Measurements from ENCODE around the gene PARD3. TPM values are rescaled to one million over a fixed set of nuclear protein-coding genes. Genes with fewer than 3 reads are reported as not detected.

PARD3 gene
- polyA plus RNA-seq, 3 donors, result 0.51 TPM; not detected in 2

DNA sequence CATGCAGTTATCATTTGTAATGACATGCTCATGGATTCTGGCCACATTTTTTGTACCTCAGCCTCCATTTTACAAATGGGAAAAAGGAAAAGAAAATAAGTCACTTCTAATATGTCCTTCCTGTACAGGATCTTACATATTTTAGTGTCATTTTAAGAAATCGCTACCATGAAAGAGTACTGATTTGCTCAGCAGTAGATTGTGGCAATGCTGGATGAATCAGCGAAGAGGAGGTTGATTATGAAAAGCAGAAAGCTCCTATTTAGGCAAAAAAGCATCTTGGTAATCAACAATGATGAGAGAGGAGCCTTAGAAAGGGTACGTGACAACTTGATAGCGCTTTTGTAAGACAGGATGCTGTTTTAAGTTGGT is 522.9 kb downstream of the PARD3 start:
- no peak overlapping the region for H3K4me2 ChIP-seq (replicated peaks; ENCODE audit: extremely low read depth, low read length, poor library complexity, severe bottlenecking)
- H4K20me1 ChIP-seq (ENCODE audit: insufficient read depth, low read length), result no peaks in the 10 kb centered on the region
- H3K9me3 ChIP-seq (replicated peaks in 1 of 2; ENCODE audit: control insufficient read depth in 1 of 2, insufficient read depth in 1 of 2, low read length in 2 of 2), result no peaks in the 10 kb centered on the region
- Mint-ChIP-seq H3K27me3 (ENCODE audit: low read depth in 3 of 3) (peaks cover 0 to 3% (median 2%) of the 10 kb centered on the region in 3 donors), H3K9me3 (peaks cover 0 to 6% (median 0%) of the 10 kb centered on the region in 7 donors), H3K36me3 (no peaks in the 10 kb centered on the region), H3K4me3 (no peak overlapping the region), H3K4me1 (no peaks in the 10 kb centered on the region), H3K27ac (peak overlapping the region in 1 of 7 donors; percentile 23)
- no peak overlapping the region for H3K9ac ChIP-seq (ENCODE audit: insufficient read depth, low read length, poor library complexity, severe bottlenecking)
- no peak overlapping the region for H3K27ac ChIP-seq (ENCODE audit: low read depth in 1 of 2, low read length in 2 of 2)
- DNase-seq, result no peak
- intact Hi-C loops (cut with micrococcal nuclease), result no loop called here
- H3K79me2 ChIP-seq (ENCODE audit: insufficient read depth, low read length), result no peaks in the 10 kb centered on the region
- H3K4me3 ChIP-seq (replicated peaks in 1 of 3; ENCODE audit: low read depth in 2 of 3, low read length in 3 of 3), result no peak overlapping the region
- 95% methylated on average over 2 of the region's 4 CpGs for WGBS (ENCODE audit: insufficient coverage)
- H3K4me1 ChIP-seq (ENCODE audit: control insufficient read depth in 1 of 2, insufficient read depth in 2 of 2, low read length in 2 of 2), result no peaks in the 10 kb centered on the region
- no peaks in the 10 kb centered on the region for H3K36me3 ChIP-seq (replicated peaks in 1 of 2; ENCODE audit: control insufficient read depth in 1 of 2, insufficient read depth in 2 of 2, low read length in 2 of 2)
- no peak overlapping the region for H2AFZ ChIP-seq (ENCODE audit: insufficient read depth, low read depth, low read length, poor library complexity, severe bottlenecking)
- TF ChIP-seq, protein P1, sequence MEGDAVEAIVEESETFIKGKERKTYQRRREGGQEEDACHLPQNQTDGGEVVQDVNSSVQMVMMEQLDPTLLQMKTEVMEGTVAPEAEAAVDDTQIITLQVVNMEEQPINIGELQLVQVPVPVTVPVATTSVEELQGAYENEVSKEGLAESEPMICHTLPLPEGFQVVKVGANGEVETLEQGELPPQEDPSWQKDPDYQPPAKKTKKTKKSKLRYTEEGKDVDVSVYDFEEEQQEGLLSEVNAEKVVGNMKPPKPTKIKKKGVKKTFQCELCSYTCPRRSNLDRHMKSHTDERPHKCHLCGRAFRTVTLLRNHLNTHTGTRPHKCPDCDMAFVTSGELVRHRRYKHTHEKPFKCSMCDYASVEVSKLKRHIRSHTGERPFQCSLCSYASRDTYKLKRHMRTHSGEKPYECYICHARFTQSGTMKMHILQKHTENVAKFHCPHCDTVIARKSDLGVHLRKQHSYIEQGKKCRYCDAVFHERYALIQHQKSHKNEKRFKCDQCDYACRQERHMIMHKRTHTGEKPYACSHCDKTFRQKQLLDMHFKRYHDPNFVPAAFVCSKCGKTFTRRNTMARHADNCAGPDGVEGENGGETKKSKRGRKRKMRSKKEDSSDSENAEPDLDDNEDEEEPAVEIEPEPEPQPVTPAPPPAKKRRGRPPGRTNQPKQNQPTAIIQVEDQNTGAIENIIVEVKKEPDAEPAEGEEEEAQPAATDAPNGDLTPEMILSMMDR (IDR thresholded peaks at IDR 0.05), result no peak
- no peaks in the 10 kb centered on the region for H3K27me3 ChIP-seq (ENCODE audit: control insufficient read depth in 2 of 2, insufficient read depth in 2 of 2, low read length in 2 of 2)

DNA sequence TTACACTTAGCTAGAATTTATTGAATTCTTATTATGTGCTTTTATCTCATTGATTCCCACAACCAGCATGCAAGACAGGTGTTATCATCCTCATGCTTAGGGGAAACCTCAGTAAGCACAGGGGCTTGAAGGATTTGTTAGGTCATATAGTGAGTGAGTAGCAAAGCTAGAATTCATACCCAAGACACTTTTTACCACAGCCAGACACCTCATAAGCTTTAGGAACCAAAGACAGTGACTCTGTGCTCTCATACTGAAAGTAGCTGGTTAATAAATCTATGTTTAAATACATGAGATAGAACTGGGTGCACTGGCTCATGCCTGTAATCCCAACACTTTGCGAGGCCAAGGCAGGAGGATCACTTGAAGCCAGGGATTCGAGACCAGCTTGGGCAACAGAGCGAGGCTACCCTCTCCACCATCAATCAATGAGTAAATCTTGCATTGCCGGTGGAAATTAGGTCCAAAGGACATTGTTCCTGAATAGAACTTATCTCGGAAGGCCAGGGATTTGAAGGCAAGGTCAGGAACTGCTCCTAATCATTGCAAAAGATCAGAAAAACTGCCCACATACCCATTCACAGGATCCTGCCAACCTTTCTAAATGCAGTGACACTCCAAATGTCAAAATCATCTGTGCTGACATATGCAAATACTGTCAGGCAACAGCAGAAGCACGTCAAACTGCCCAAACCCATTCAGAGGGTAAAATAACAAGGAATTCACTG is 523.5 kb downstream of the PARD3 start:
- WGBS (ENCODE audit: insufficient coverage), result 85% methylated on average over 4 of the region's 6 CpGs
- H2AFZ ChIP-seq (ENCODE audit: insufficient read depth, low read depth, low read length, poor library complexity, severe bottlenecking), result no peak overlapping the region
- no peak overlapping the region for H3K27ac ChIP-seq (ENCODE audit: low read depth in 1 of 2, low read length in 2 of 2)
- no peak overlapping the region for H3K4me2 ChIP-seq (replicated peaks; ENCODE audit: extremely low read depth, low read length, poor library complexity, severe bottlenecking)
- H3K4me1 ChIP-seq (ENCODE audit: control insufficient read depth in 1 of 2, insufficient read depth in 2 of 2, low read length in 2 of 2), result no peaks in the 10 kb centered on the region
- H3K4me3 ChIP-seq (replicated peaks in 1 of 3; ENCODE audit: low read depth in 2 of 3, low read length in 3 of 3), result no peak overlapping the region
- H4K20me1 ChIP-seq (ENCODE audit: insufficient read depth, low read length), result no peaks in the 10 kb centered on the region
- intact Hi-C loops (cut with micrococcal nuclease), result no loop called here
- H3K36me3 ChIP-seq (replicated peaks in 1 of 2; ENCODE audit: control insufficient read depth in 1 of 2, insufficient read depth in 2 of 2, low read length in 2 of 2), result no peaks in the 10 kb centered on the region
- H3K27ac Mint-ChIP-seq, result no peak overlapping the region
- H3K36me3 Mint-ChIP-seq, result no peaks in the 10 kb centered on the region
- peaks cover 0 to 2% (median 0%) of the 10 kb centered on the region in 7 donors for H3K9me3 Mint-ChIP-seq
- H3K9me3 ChIP-seq (replicated peaks in 1 of 2; ENCODE audit: control insufficient read depth in 1 of 2, insufficient read depth in 1 of 2, low read length in 2 of 2), result no peaks in the 10 kb centered on the region
- H3K4me3 Mint-ChIP-seq, result no peak overlapping the region
- no peaks in the 10 kb centered on the region for H3K4me1 Mint-ChIP-seq
- no peak for DNase-seq
- H3K27me3 ChIP-seq (ENCODE audit: control insufficient read depth in 2 of 2, insufficient read depth in 2 of 2, low read length in 2 of 2), result no peaks in the 10 kb centered on the region
- TF ChIP-seq, protein P1 (IDR thresholded peaks at IDR 0.05), result no peak
- no peaks in the 10 kb centered on the region for H3K79me2 ChIP-seq (ENCODE audit: insufficient read depth, low read length)
- no peak overlapping the region for H3K9ac ChIP-seq (ENCODE audit: insufficient read depth, low read length, poor library complexity, severe bottlenecking)
- peaks cover 0 to 3% (median 2%) of the 10 kb centered on the region in 3 donors for H3K27me3 Mint-ChIP-seq (ENCODE audit: low read depth in 3 of 3)

Data from CD14-positive monocyte (primary cell).